Glomerular endothelial cell (primary cell): ENCODE data around the gene TTC21B. TPM values are rescaled to one million over a fixed set of nuclear protein-coding genes. Genes with fewer than 3 reads are reported as not detected.

Source experiments
- DNase-seq: peaks from one replicate; pipeline ENCODE4 v3.0.0-alpha.2; 2011; ENCODE audit warnings: low read depth, low spot score; ENCODE audit errors: extremely low read depth
- total RNA-seq: library from RNA; depleted of rRNA; stranded (reverse); fragments of >200 nt; gene quantifications from 2 replicates; pipeline ENCODE4 v1.2.3, GENCODE V29; 2015

TTC21B gene
- total RNA-seq, 1 donor from 2014 or later = 28.3 TPM

DNA sequence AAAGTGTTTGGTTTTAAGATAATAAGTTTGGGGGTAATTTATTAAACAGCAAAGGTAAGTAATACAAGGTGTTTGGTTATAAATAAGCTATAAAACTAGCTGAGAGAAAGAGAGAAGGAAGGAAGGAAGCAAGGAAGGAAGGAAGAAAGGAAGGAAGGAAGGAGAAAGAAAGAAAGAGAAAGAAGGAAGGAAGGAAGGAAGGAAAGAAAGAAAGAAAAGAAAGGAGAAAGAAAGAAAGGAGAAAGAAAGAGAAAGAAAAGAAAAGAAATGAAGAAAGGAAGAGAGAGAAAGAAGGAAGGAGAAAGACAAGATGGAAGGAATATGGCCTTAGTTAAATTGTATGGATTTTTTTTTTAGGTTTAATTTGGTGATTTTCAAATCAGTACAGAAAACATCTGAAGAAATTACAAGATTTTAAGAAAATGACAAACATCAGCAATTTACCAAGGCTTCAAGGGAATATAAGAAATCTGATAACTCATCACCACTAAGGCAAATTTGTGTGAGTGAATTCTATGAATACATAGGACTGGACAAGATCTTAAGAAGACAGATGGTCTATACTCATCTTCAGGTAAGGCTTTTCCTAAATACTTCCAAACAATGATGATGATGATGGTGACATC is 113.1 kb downstream of the TTC21B start:
- no peak for DNase-seq

DNA sequence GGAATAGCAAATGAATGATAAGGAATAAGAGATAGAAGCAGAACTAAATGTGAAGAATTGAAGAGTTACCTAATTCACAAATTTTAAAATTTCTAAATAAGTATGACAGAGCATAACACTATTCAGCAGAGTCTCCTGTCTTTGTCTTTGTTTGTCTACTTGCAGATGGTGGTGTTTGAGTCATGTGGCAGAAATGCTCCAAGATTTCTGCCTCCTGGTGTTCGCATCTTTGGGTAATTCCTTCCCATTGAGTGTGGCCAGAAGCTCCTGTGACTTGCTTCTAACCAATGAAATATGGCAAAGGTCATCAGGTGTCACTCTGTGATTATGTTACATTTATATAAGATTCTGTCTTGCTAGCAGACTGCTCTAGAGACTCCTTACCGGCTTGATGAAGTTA is 114.0 kb downstream of the TTC21B start:
- no peak for DNase-seq

DNA sequence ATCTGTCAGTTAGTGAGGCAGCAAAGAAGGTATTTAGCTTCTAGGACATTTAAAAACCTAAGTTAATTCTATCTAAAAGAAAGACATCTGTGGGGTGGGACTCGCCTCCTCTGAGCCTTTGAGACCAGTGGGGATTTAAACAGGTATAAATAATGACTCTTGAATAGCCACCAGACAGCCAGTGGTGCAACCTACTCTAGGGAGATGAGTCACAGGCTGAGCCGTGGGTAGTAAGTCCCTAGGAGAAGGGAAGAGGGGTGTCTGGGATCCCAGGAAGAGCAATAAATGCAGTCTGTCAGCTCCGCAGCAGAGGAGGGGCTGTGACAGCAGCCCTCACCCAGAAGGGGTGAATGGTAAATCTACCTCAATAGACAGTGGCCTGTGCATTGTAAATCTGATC is 116.5 kb downstream of the TTC21B start:
- no peak for DNase-seq

DNA sequence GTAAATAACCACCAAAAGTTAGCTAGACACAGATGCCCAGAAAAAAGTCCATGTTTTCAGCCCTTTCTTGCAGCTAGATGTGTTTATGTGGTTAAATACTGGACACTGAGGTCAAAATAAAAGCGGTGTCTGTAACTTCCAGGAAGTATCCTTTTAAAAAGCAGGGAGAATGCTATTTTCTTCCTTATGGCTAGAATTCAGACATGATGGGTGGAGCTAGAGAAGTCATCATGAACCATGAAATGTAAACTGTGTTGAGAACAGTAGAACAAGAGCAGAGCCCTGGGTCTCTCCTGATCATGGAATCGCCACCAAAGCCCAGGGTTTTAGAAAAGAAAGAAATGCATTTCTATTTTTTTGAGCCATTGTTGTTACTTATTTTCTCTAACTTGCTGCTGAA is 118.2 kb downstream of the TTC21B start:
- no peak for DNase-seq

- DNase-seq = no peak
Measured at GRCh38 chr2:165833156-165833555, 120.4 kb downstream of the TTC21B start.

- no peak for DNase-seq
Measured at GRCh38 chr2:165827921-165828276, 125.7 kb downstream of the TTC21B start.

DNA sequence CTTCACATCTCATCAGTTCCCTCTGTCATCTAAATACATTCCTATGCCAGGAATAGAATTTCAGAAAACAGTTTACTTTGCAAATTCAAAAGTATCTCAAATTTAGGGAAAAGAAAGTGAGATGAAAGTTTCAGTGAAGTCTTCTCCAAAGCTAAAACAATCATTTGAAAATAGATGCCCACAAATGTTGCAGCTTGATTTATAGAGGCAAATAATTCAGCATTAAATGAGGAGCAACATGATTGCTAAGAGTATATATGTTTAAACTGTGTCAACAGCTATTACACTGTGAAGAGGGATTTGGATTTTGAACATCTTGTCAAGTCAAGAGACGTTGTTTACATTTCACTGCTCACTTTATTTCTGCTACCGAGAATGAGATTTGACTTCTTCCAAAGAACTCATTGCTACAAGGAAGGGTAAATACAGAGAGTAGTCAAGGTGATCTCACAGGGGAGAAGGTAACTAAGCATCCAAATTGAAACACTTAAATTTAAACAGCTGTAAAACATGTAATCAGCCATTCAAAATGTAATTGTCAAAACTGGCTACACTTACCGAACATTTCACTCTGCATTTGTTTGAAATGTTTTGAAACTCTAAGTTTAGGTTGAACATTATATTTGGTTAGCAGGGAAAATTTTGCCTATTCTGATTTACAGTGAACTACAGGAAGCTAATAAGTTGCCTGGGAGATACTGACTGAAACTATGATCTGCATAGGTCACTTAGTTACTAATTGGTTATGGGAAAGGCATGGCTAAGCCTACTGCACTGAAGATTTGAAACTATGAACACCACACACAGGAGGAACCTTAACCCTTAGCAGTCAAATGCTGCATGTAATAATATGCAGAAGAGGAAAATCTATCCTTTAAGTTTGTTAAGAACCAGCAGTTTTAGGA is 126.3 kb downstream of the TTC21B start:
- DNase-seq = no peak

DNA sequence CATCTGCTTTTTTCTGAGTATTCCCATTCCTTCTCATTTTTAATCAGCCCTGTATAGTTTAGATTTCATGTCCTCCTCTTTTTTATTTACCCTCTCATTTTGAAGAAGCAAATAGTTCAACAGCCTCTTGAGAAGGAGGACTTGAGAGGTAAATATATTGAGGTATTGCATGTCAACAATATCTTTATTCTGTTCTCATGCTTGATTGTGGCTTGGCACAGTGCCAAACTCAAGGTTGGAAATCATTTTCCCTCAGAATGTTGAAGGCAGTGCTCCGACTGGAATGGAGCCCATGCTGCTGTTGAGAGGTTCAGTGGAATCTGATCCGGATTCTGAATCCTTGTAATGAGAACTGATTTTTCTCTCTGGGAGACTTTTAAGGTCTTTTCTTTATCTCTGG is 128.5 kb downstream of the TTC21B start:
- no peak for DNase-seq

Other genes with a start within 250 kb of the TTC21B start
- 3.2 and 4.0 TPM in 2 replicates for gene GALNT3, start 159.5 kb downstream of the TTC21B start, total RNA-seq
- gene SCN1A, start 174.2 kb upstream of the TTC21B start, total RNA-seq = not detected in 2 replicates